Left ventricle myocardium inferior (tissue), 1 donor: Measurements from ENCODE around the gene CCDC32. TPM values are rescaled to one million over a fixed set of nuclear protein-coding genes. Genes with fewer than 3 reads are reported as not detected.
A peak's percentile ranks its signal among the peaks of the same experiment; 100 is the strongest.

Experiments used
- DNase-seq: peaks from one replicate; pipeline ENCODE4 v3.0.0-alpha.2; 2020
- H3K27ac ChIP-seq: fragments of 200-600 bp; replicated peaks from 2 replicates; pipeline ENCODE4 v1.8.0; 2021
- H3K27me3 ChIP-seq: fragments of 200-600 bp; 2 replicates; pipeline ENCODE4 v1.8.0; 2021; ENCODE audit warnings: low read depth
- H3K36me3 ChIP-seq: fragments of 200-600 bp; 2 replicates; pipeline ENCODE4 v1.8.0; 2021
- H3K4me1 ChIP-seq: fragments of 200-600 bp; 2 replicates; pipeline ENCODE4 v1.8.0; 2021
- H3K4me3 ChIP-seq: fragments of 200-600 bp; 2 replicates; pipeline ENCODE4 v1.8.0; 2021; ENCODE audit warnings: mild to moderate bottlenecking, moderate library complexity
- H3K9me3 ChIP-seq: fragments of 200-600 bp; replicated peaks from 2 replicates; pipeline ENCODE4 v1.8.0; 2021
- intact Hi-C: fragments of 100-400 bp; cut with micrococcal nuclease; formaldehyde crosslinking; loops from one replicate; pipeline ENCODE4 v1.11.0; 2022
- long read RNA-seq: library from polyadenylated mRNA; unstranded; transcript quantifications from one replicate; pipeline ENCODE4 v2.0.0, GENCODE V29; 2021
- total RNA-seq: library from RNA; stranded (reverse); fragmentation: NEBNext Ultra II Directional; extraction: Animal tissue kit (Norgen Biotek cat#: 25700); gene quantifications from one replicate; pipeline ENCODE4 v1.2.1, GENCODE V29; 2021
- TF ChIP-seq, protein P1 (sequence below): fragments of 200-600 bp; IDR thresholded peaks from 2 replicates; pipeline ENCODE4 v1.8.0; 2021; ENCODE audit warnings: antibody characterized with exemption, mild to moderate bottlenecking, borderline replicate concordance
- donor health status: DM: no; HTN: yes; CAD: no; lungs with severe emphysema.

CCDC32 gene, protein sequence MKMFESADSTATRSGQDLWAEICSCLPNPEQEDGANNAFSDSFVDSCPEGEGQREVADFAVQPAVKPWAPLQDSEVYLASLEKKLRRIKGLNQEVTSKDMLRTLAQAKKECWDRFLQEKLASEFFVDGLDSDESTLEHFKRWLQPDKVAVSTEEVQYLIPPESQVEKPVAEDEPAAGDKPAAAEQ
- total RNA-seq: 24.1 TPM
- long read RNA-seq, full-length matches to known transcripts: 10 of 13 reads
- long read RNA-seq, partial matches to known transcripts: 0 of 13 reads
- long read RNA-seq, other reads (novel, unspliced or antisense): 3 of 13 reads

DNA sequence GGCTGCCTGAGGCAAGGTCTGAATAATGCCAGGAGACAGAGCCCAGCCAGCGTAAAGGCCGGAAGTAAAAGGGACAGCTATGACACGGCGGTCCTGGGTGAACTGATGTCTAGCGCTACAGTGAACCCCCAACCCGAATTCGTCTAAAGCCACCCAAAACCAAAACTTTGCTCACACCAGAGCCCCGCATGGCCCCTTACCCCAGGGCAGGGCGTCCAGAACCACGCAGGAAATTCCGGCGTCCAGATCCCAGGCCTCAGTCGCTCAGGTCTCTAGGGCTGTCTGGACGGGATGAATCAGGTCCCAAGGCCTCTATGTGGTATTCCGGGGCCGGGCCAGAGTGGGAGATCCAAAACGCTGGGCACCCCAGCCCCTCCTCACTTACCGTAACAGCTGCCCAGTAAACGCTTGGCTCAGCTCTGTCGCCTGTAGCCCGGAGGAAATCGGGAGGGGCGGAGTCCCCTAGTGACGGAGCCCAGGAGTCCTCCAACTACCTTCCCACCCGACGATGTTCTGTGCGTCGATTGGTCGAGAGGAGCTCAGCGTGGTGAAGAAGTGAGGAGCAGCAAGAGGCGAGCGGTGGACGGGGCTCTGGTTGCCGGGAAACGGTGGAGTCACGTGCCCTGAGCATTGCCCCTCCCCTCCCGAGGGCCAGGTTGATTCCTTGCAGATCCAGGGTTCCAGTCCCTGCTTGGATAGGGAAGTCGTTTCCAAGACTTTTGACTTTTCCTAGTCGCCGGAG is at the start of gene CCDC32:
Gene CCDC32 (minus strand): TSS at position 452 of the 742 bp plus-strand sequence. CDS start 2,027 bp downstream, outside the sequence.
- Histone ChIP-seq H3K9me3 (no peaks in the 10 kb centered on the region), H3K27ac (peak within 1 kb of the TSS; percentile 98), H3K27me3 (no peaks in the 10 kb centered on the region), H3K4me3 (peak within 1 kb of the TSS; percentile 92), H3K4me1 (peaks cover 52% of the 10 kb centered on the region), H3K36me3 (peaks cover 9% of the 10 kb centered on the region)
- peak; percentile 97 for DNase-seq
- TF ChIP-seq, protein P1, sequence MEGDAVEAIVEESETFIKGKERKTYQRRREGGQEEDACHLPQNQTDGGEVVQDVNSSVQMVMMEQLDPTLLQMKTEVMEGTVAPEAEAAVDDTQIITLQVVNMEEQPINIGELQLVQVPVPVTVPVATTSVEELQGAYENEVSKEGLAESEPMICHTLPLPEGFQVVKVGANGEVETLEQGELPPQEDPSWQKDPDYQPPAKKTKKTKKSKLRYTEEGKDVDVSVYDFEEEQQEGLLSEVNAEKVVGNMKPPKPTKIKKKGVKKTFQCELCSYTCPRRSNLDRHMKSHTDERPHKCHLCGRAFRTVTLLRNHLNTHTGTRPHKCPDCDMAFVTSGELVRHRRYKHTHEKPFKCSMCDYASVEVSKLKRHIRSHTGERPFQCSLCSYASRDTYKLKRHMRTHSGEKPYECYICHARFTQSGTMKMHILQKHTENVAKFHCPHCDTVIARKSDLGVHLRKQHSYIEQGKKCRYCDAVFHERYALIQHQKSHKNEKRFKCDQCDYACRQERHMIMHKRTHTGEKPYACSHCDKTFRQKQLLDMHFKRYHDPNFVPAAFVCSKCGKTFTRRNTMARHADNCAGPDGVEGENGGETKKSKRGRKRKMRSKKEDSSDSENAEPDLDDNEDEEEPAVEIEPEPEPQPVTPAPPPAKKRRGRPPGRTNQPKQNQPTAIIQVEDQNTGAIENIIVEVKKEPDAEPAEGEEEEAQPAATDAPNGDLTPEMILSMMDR: no peak
- intact Hi-C loops: no loop called here

DNA sequence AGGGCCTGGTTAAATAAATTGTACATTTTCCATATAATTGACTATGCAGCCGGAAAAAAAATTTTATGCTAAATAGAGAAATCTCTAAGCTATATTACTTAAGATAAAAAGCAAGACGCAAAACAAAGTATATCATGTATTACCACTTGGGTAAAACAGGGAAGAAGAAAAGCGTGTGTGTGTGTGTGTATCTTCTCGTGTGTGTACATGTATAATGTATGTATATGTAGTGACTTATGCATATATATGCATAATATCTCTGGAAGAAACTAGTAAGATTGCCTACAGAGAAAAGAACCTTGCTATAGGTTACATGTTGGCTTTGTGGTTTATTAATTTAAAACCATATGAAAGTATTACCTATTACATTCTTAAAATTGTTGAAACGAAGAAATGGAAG is 48.2 kb upstream of the CCDC32 start:
- intact Hi-C loops: no loop called here

DNA sequence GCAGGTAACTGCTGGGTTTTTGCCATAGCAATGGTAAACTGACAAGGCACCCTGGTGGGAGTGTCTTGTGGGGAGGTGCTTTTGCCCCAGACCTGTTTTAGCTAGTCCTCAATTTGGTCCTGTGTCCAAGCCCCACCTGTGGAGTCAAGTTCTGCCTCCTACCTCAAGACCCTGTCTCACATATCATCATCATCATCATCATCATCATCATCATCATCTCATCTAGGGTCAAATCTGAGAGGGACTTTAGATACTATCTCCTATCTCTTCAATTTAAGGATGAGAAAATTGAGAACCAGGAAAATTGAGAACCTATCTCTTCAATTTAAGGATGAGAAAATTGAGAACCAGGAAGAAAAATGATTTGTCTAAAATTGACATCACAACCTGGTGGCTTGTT is 39.1 kb upstream of the CCDC32 start:
- Histone ChIP-seq H3K27me3 (no peaks in the 10 kb centered on the region), H3K4me1 (no peaks in the 10 kb centered on the region), H3K4me3 (no peak overlapping the region), H3K36me3 (no peaks in the 10 kb centered on the region), H3K27ac (no peak overlapping the region), H3K9me3 (no peaks in the 10 kb centered on the region)
- DNase-seq: no peak
- intact Hi-C loops: no loop called here
- TF ChIP-seq, protein P1: no peak

More for the DNA sequence above, 48.2 kb upstream of the CCDC32 start:
- no peaks in the 10 kb centered on the region for H3K9me3 ChIP-seq
- TF ChIP-seq, protein P1: no peak
- H3K27me3 ChIP-seq: no peaks in the 10 kb centered on the region
- no peaks in the 10 kb centered on the region for H3K36me3 ChIP-seq
- no peak for DNase-seq
- H3K4me1 ChIP-seq: no peaks in the 10 kb centered on the region
- no peak overlapping the region for H3K27ac ChIP-seq
- no peak overlapping the region for H3K4me3 ChIP-seq

DNA sequence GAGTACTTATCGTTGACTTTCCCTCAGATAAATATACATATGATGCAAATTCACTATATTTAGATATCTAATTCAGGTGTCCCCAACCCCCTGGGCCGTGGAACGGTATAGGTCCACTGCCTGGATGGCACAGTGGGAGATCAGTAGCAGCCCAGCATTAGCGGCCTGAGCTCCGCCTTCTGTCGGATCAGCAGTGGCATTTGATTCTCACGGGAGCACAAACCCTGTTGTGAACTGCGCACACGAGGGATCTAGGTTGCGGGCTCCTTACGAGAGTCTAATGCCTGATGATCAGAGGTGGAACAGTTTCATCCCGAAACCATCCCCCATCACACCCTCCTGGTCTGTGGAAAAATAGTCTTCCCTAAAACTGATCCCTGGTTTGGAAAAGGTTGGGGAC is 36.1 kb upstream of the CCDC32 start:
- H3K4me3 ChIP-seq: no peak overlapping the region
- no peak for DNase-seq
- TF ChIP-seq, protein P1: no peak
- H3K4me1 ChIP-seq: no peaks in the 10 kb centered on the region
- intact Hi-C loops: no loop called here
- H3K36me3 ChIP-seq: no peaks in the 10 kb centered on the region
- H3K27me3 ChIP-seq: no peaks in the 10 kb centered on the region
- no peak overlapping the region for H3K27ac ChIP-seq
- no peaks in the 10 kb centered on the region for H3K9me3 ChIP-seq

DNA sequence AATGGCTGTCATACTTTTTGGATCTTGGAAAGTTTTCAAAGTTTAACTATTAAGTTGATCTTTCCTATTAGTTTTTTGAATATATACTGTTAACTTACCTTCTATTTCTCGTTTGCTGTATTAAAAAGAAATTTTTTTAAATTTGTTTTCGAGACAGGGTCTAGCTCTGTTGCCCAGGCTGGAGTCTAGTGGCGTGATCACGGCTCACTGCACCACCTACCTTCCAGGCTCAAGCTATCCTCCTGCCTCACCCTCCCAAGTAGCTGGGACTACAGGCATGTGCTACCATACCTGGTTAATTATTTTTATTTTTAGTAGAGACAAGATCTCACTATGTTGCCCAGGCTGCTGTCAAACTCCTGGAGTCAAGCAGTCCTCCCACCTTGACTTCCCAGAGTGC is 33.8 kb upstream of the CCDC32 start:
- DNase-seq: no peak
- Histone ChIP-seq H3K9me3 (no peaks in the 10 kb centered on the region), H3K4me3 (no peak overlapping the region), H3K4me1 (peaks cover 14% of the 10 kb centered on the region), H3K27me3 (no peaks in the 10 kb centered on the region), H3K27ac (no peak overlapping the region), H3K36me3 (no peaks in the 10 kb centered on the region)
- intact Hi-C loops: no loop called here
- TF ChIP-seq, protein P1: no peak
